Esophagus muscularis mucosa (tissue), 4 donors: ENCODE measurements around the gene NGDN. TPM values are rescaled to one million over a fixed set of nuclear protein-coding genes. Genes with fewer than 3 reads are reported as not detected.

Experiments used
- DNase-seq: peaks from one replicate; pipeline ENCODE4 v3.0.0-alpha.2; 2017; ENCODE audit errors: extremely low spot score
- H3K27ac ChIP-seq, 4 donors: fragments of 200-600 bp; sonication (generic); replicated peaks in 1 of 4; 1 replicate in 3 of 4; 2 replicates in 1 of 4; pipeline ENCODE4 v1.5.1; 2016 to 2019; ENCODE audit warnings: mild to moderate bottlenecking in 1 of 4
- H3K27me3 ChIP-seq, 4 donors: fragments of 200-600 bp; sonication (generic); one replicate each; pipeline versions ENCODE4 v1.5.1 to v1.6.0; 2016 to 2019
- H3K36me3 ChIP-seq, 4 donors: fragments of 200-600 bp; sonication (generic); one replicate each; pipeline ENCODE4 v1.5.1; 2016 to 2019
- H3K4me1 ChIP-seq, 4 donors: fragments of 200-600 bp; sonication (generic); one replicate each; pipeline ENCODE4 v1.5.1; 2016 to 2019
- H3K4me3 ChIP-seq, 4 donors: fragments of 200-600 bp; sonication (generic); 1 replicate in 2 of 4; 2 replicates in 2 of 4; pipeline ENCODE4 v1.5.1; 2016 to 2019; ENCODE audit warnings: mild to moderate bottlenecking in 4 of 4, moderate library complexity in 1 of 4
- H3K9me3 ChIP-seq, 4 donors: fragments of 200-600 bp; sonication (generic); 1 replicate in 3 of 4; 2 replicates in 1 of 4; pipeline ENCODE4 v1.5.1; 2016 to 2019
- CTCF ChIP-seq, 3 experiments: fragments of 200-600 bp in 2 of 3; fragments of 450-650 bp in 1 of 3; sonication (generic) in 2 of 3; IDR thresholded peaks; one replicate each; pipeline ENCODE4 v1.5.1; 2017 to 2019; ENCODE audit warnings: antibody characterized with exemption in 3 of 3, mild to moderate bottlenecking in 2 of 3, moderate library complexity in 1 of 3
- EP300 ChIP-seq: sonication (generic); formaldehyde crosslinking; IDR thresholded peaks from one replicate; pipeline ENCODE4 v1.6.1; 2017; ENCODE audit warnings: antibody characterized with exemption
- POLR2A ChIP-seq: fragments of 450-650 bp; IDR thresholded peaks from one replicate; pipeline ENCODE4 v1.6.1; 2017; ENCODE audit warnings: antibody characterized with exemption, moderate library complexity, mild to moderate bottlenecking, low read depth
- POLR2AphosphoS5 ChIP-seq, 2 donors: sonication (generic); formaldehyde crosslinking; IDR thresholded peaks; one replicate each; pipeline ENCODE4 v1.6.1; 2017; ENCODE audit warnings: antibody characterized with exemption in 2 of 2
- WGBS: methylation state at CpG from one replicate; pipeline ENCODE4 v1.1.5; 2018; 5-methylcytosine and 5-hydroxymethylcytosine counted together
- intact Hi-C: fragments of 100-400 bp; cut with DNase I; formaldehyde crosslinking; loops from one replicate; pipeline ENCODE4 v1.15.1; 2023
- total RNA-seq, 4 donors: library from RNA; depleted of rRNA; stranded (reverse); fragments of >200 nt; gene quantifications; one replicate each; pipeline versions ENCODE4 v1.1.0 to v1.2.1, GENCODE V29; 2016

Gene NGDN
- total RNA-seq, 4 donors from 2014 or later = 21.6 to 43.2 (median 34.0) TPM

GRCh38 chr14:23443881-23444280 is 25.6 kb upstream of the NGDN start:
- H3K4me1 ChIP-seq = peaks cover 0 to 8% (median 0%) of the 10 kb centered on the region in 4 donors
- WGBS = 76% methylated on average over 6 of the region's 6 CpGs
- H3K27ac ChIP-seq = no peak overlapping the region
- intact Hi-C loops = no loop called here
- no peaks in the 10 kb centered on the region for H3K36me3 ChIP-seq
- H3K27me3 ChIP-seq = no peaks in the 10 kb centered on the region
- no peak for TF ChIP-seq POLR2AphosphoS5 (IDR thresholded peaks at IDR 0.05)
- TF ChIP-seq POLR2A = no peak
- TF ChIP-seq EP300 = no peak
- no peak for TF ChIP-seq CTCF (IDR thresholded peaks at IDR 0.05)
- no peak overlapping the region for H3K4me3 ChIP-seq
- no peak for DNase-seq
- H3K9me3 ChIP-seq = no peaks in the 10 kb centered on the region

GRCh38 chr14:23444314-23444713 is 25.2 kb upstream of the NGDN start:
- WGBS = 81% methylated on average over 1 of the region's 1 CpG
- no peak overlapping the region for H3K4me3 ChIP-seq
- no peak for DNase-seq
- H3K27me3 ChIP-seq = no peaks in the 10 kb centered on the region
- intact Hi-C loops = no loop called here
- TF ChIP-seq CTCF (IDR thresholded peaks at IDR 0.05) (no peak), POLR2A (no peak), POLR2AphosphoS5 (IDR thresholded peaks at IDR 0.05) (no peak), EP300 (no peak)
- H3K9me3 ChIP-seq = no peaks in the 10 kb centered on the region
- no peak overlapping the region for H3K27ac ChIP-seq
- peaks cover 0 to 8% (median 0%) of the 10 kb centered on the region in 4 donors for H3K4me1 ChIP-seq
- H3K36me3 ChIP-seq = no peaks in the 10 kb centered on the region

GRCh38 chr14:23445773-23446172 is 23.7 kb upstream of the NGDN start:
- H3K4me3 ChIP-seq = no peak overlapping the region
- no peak overlapping the region for H3K27ac ChIP-seq
- H3K9me3 ChIP-seq = no peaks in the 10 kb centered on the region
- intact Hi-C loops = no loop called here
- H3K36me3 ChIP-seq = no peaks in the 10 kb centered on the region
- WGBS = 67% methylated on average over 4 of the region's 4 CpGs
- peaks cover 0 to 8% (median 0%) of the 10 kb centered on the region in 4 donors for H3K4me1 ChIP-seq
- no peak for TF ChIP-seq POLR2A
- peaks cover 0 to 8% (median 0%) of the 10 kb centered on the region in 4 donors for H3K27me3 ChIP-seq
- DNase-seq = no peak

GRCh38 chr14:23446291-23446851 is 23.1 kb upstream of the NGDN start:
- intact Hi-C loops = no loop called here
- no peak for DNase-seq
- WGBS = 68% methylated on average over 4 of the region's 4 CpGs

More at GRCh38 chr14:23446291-23446851, 23.1 kb upstream of the NGDN start:
- TF ChIP-seq CTCF (IDR thresholded peaks at IDR 0.05) (no peak), EP300 (no peak), POLR2AphosphoS5 (IDR thresholded peaks at IDR 0.05) (no peak), POLR2A (no peak)
- H3K9me3 ChIP-seq = no peaks in the 10 kb centered on the region
- no peaks in the 10 kb centered on the region for H3K36me3 ChIP-seq
- H3K27me3 ChIP-seq = peaks cover 0 to 8% (median 0%) of the 10 kb centered on the region in 4 donors
- no peak overlapping the region for H3K27ac ChIP-seq
- no peak overlapping the region for H3K4me3 ChIP-seq
- peaks cover 0 to 8% (median 0%) of the 10 kb centered on the region in 4 donors for H3K4me1 ChIP-seq
